Uterus (tissue), 4 donors: ENCODE measurements around the gene TMEM50A. TPM values are rescaled to one million over a fixed set of nuclear protein-coding genes. Genes with fewer than 3 reads are reported as not detected.
A peak's percentile ranks its signal among the peaks of the same experiment; 100 is the strongest.
"Not testable (repeated sequence)": the region's sequence is repeated elsewhere in the genome, so short reads cannot be mapped to it uniquely, and the experiment has no call there.

Experiments used
- DNase-seq, 2 donors: peaks; one replicate each; pipeline ENCODE4 v3.0.0-alpha.2; 2019 to 2020
- H3K27ac ChIP-seq, 2 donors: fragments of 200-600 bp; sonication (generic); 1 replicate in 1 of 2; 2 replicates in 1 of 2; pipeline ENCODE4 v1.5.1; 2016 to 2018
- H3K27me3 ChIP-seq, 2 donors: fragments of 200-600 bp; sonication (generic); one replicate each; pipeline ENCODE4 v1.5.1; 2018 to 2019; ENCODE audit warnings: control low read depth in 1 of 2
- H3K36me3 ChIP-seq, 2 donors: fragments of 200-600 bp; sonication (generic); one replicate each; pipeline ENCODE4 v1.5.1; 2019; ENCODE audit warnings: control low read depth in 1 of 2
- H3K4me1 ChIP-seq, 2 donors: fragments of 200-600 bp; sonication (generic); one replicate each; pipeline ENCODE4 v1.5.1; 2018 to 2019; ENCODE audit warnings: control low read depth in 1 of 2
- H3K4me3 ChIP-seq, 2 donors: fragments of 200-600 bp; sonication (generic); 1 replicate in 1 of 2; 2 replicates in 1 of 2; pipeline ENCODE4 v1.5.1; 2018 to 2019; ENCODE audit warnings: mild to moderate bottlenecking in 1 of 2
- H3K9me3 ChIP-seq, 2 donors: fragments of 200-600 bp; sonication (generic); one replicate each; pipeline ENCODE4 v1.5.1; 2019; ENCODE audit warnings: control low read depth in 1 of 2
- POLR2A ChIP-seq, 2 donors: fragments of 450-650 bp; IDR thresholded peaks; one replicate each; pipeline ENCODE4 v1.6.1; 2016; ENCODE audit warnings: antibody characterized with exemption in 2 of 2, mild to moderate bottlenecking in 1 of 2, moderate library complexity in 1 of 2
- intact Hi-C: fragments of 100-400 bp; cut with DNase I; formaldehyde crosslinking; loops from one replicate; pipeline ENCODE4 v1.15.1; 2023; ENCODE audit warnings: low total_unique reads
- total RNA-seq, 4 donors: library from RNA; depleted of rRNA in 3 of 4; stranded (reverse); fragments of >200 nt in 3 of 4; gene quantifications; one replicate each; pipeline versions ENCODE4 v1.1.0 to v1.2.4, GENCODE V29; 2014 to 2023
- TF ChIP-seq, protein P1 (sequence below), 4 experiments: fragments of 200-600 bp in 2 of 4; fragments of 450-650 bp in 2 of 4; sonication (generic) in 2 of 4; IDR thresholded peaks; one replicate each; pipeline ENCODE4 v1.5.1; 2016 to 2019; ENCODE audit warnings: antibody characterized with exemption in 4 of 4, mild to moderate bottlenecking in 2 of 4, moderate library complexity in 1 of 4
- donor health status: DM: yes; HTN: yes; CAD: no.

The TMEM50A gene
- total RNA-seq, 4 donors from 2014 or later, result 15.6 to 92.4 (median 66.7) TPM

GRCh38 chr1:25392841-25393240 is 54.7 kb downstream of the TMEM50A start:
- H3K4me1 ChIP-seq, result no peaks in the 10 kb centered on the region
- H3K9me3 ChIP-seq, result no peaks in the 10 kb centered on the region
- no peaks in the 10 kb centered on the region for H3K36me3 ChIP-seq
- H3K4me3 ChIP-seq, result no peak overlapping the region
- no peak overlapping the region for H3K27ac ChIP-seq
- no peaks in the 10 kb centered on the region for H3K27me3 ChIP-seq
- intact Hi-C loops, result no loop called here
- no peak for DNase-seq
- no peak for TF ChIP-seq POLR2A (IDR thresholded peaks at IDR 0.05)
- TF ChIP-seq, protein P1, sequence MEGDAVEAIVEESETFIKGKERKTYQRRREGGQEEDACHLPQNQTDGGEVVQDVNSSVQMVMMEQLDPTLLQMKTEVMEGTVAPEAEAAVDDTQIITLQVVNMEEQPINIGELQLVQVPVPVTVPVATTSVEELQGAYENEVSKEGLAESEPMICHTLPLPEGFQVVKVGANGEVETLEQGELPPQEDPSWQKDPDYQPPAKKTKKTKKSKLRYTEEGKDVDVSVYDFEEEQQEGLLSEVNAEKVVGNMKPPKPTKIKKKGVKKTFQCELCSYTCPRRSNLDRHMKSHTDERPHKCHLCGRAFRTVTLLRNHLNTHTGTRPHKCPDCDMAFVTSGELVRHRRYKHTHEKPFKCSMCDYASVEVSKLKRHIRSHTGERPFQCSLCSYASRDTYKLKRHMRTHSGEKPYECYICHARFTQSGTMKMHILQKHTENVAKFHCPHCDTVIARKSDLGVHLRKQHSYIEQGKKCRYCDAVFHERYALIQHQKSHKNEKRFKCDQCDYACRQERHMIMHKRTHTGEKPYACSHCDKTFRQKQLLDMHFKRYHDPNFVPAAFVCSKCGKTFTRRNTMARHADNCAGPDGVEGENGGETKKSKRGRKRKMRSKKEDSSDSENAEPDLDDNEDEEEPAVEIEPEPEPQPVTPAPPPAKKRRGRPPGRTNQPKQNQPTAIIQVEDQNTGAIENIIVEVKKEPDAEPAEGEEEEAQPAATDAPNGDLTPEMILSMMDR (IDR thresholded peaks at IDR 0.05), result no peak

DNA sequence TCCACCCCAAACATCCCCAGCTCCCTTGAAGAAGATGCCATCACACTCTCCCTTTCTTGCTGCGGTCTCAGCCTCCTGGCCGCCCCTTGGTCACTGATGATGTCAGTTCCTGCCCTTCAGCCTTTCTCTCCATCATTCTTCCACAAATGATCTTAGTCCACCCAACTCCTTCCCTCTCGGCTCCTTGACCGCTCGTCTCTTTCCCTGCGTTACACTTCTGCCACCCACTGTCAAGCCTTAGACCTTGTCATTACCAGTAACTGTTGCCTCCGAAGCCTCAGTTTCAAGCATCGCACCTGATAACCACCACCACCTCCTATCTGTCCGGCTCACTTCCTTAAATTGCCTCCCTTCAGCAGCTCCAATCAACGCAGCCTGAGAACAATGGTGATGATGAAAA is 59.4 kb downstream of the TMEM50A start:
- intact Hi-C loops, H3K4me1 ChIP-seq, H3K4me3 ChIP-seq, H3K27ac ChIP-seq, H3K27me3 ChIP-seq, H3K36me3 ChIP-seq, H3K9me3 ChIP-seq: not testable (repeated sequence)
- DNase-seq, result peak in 1 of 2 donors; percentile 21

DNA sequence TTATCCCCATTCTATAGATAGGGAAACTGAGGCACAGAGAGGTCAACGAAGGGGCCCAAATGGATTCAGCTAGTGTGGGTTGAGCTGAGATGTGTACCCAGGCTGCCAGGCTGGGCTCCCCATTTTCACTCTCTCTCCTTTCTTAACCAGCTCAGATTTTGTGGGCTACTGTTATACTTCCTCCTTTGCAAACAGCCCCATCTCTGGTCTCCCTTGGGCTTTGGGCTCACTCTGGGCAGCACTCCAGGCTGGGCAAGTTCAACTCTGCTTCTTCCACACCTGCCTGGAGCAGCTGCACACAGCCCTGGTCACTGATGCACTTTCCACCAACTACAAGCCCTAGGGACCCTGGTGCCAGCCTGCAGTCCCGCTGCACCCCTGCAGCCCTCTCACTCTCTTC is 59.9 kb downstream of the TMEM50A start:
- intact Hi-C loops, DNase-seq, H3K4me1 ChIP-seq, H3K36me3 ChIP-seq, H3K27me3 ChIP-seq, H3K4me3 ChIP-seq, H3K9me3 ChIP-seq, H3K27ac ChIP-seq: not testable (repeated sequence)

GRCh38 chr1:25402947-25403803 is 65.0 kb downstream of the TMEM50A start:
- TF ChIP-seq, protein P1 (IDR thresholded peaks at IDR 0.05), result peak in 3 of 4 experiments; percentile 7 to 30 (median 26)
- H3K4me1 ChIP-seq, H3K4me3 ChIP-seq, H3K27me3 ChIP-seq, intact Hi-C loops, DNase-seq, H3K27ac ChIP-seq, H3K9me3 ChIP-seq, H3K36me3 ChIP-seq: not testable (repeated sequence)

GRCh38 chr1:25405731-25406305 is 67.7 kb downstream of the TMEM50A start:
- intact Hi-C loops, H3K9me3 ChIP-seq, H3K27ac ChIP-seq, H3K4me1 ChIP-seq, H3K36me3 ChIP-seq, DNase-seq, H3K27me3 ChIP-seq, H3K4me3 ChIP-seq: not testable (repeated sequence)

DNA sequence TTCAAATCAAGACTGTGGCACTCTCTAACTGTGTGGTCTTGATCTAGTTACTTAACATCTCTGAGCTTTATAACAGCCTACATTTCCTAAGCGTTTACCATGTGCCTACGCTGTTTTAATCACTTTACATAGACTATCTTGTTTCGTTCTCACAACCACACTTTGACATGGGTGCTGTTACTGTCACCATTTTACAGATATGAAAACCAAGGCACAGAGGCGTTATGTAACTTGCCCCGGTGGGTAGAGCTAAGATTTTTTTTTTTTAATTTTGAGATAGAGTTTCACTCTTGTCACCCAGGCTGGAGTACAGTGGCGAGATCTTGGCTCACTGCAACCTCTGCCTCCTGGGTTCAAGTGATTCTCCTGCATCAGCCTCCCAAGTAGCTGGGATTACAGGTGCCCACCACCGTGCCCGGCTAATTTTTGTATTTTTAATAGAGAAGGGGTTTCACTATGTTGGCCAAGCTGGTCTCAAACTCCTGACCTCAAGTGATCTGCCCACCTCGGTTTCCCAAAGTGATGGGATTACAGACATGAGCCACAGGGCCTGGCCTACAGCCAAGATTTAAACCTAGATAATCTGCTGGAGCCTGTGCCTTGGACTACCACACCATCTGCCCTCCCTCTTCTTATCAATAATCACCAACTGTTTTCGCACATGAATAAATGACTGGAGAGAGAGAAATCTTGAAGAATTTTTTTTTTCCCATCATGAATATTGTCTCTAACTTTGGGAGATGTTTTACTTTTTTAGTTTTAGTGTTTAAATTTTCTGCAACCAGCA is 71.7 kb downstream of the TMEM50A start:
- H3K4me1 ChIP-seq, H3K9me3 ChIP-seq, H3K27me3 ChIP-seq, H3K36me3 ChIP-seq, H3K4me3 ChIP-seq, H3K27ac ChIP-seq, DNase-seq, intact Hi-C loops: not testable (repeated sequence)

Other genes with a start within 250 kb of the TMEM50A start
- 10 to 100 TPM; 45.3 to 52.1 (median 47.9) TPM for gene SYF2, start 105.8 kb upstream of the TMEM50A start, total RNA-seq
- gene RSRP1, start 90.9 kb upstream of the TMEM50A start, total RNA-seq, result 100 to 1,000 TPM; 103 to 232 (median 141) TPM
- 1 to 10 TPM in 1 of 4 donors, not detected in 3; 1.5 TPM for gene RHD, start 65.8 kb upstream of the TMEM50A start, total RNA-seq
- under 1 TPM in 1 of 4 donors, not detected in 3; 0.41 TPM for gene RHCE, start 82.5 kb downstream of the TMEM50A start, total RNA-seq
- 10 to 100 TPM; 15.4 to 26.8 (median 20.2) TPM for gene MACO1, start 92.6 kb downstream of the TMEM50A start, total RNA-seq
- gene LDLRAP1, start 205.3 kb downstream of the TMEM50A start, total RNA-seq, result 10 to 100 TPM in 1 of 4 donors, 1 to 10 TPM in 3; 1.2 to 26.6 (median 7.7) TPM